Fibroblast of lung (primary cell): ENCODE data around the gene GAS5.

Experiments used
- EZH2 ChIP-seq: IDR thresholded peaks from 2 replicates; pipeline ENCODE4 v1.5.1; 2012; ENCODE audit warnings: low read length, control low read depth, mild to moderate bottlenecking; ENCODE audit errors: missing control alignments
- TF ChIP-seq, protein P1 (sequence below), 2 donors: IDR thresholded peaks in 1 of 2; conservative IDR thresholded peaks in 1 of 2; 1 replicate in 1 of 2; 2 replicates in 1 of 2; pipeline ENCODE4 v1.5.1; 2011 to 2012; ENCODE audit warnings: low read length in 2 of 2, control low read depth in 1 of 2, inconsistent platforms in 1 of 2, low read depth in 1 of 2, mild to moderate bottlenecking in 1 of 2

DNA sequence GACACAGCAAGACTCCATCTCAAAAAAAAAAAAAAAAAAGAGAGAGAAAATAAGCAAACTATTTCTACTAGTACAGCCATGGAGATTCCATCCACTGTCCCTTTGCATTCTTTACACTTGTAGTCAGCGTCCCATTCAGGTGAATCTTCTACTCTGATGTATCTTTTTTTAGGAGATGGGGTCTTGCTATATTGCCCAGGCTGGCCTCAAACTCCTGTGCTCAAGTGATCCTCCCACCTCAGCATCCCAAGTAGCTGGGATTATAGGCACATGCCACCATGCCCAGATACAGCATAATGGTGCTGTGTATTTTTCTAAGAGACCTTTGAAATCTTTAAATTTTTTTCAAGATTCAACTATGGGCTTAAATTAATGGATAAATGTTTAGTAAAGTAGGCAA, 35.0 kb downstream of the GAS5 start:
- TF ChIP-seq, protein P1, sequence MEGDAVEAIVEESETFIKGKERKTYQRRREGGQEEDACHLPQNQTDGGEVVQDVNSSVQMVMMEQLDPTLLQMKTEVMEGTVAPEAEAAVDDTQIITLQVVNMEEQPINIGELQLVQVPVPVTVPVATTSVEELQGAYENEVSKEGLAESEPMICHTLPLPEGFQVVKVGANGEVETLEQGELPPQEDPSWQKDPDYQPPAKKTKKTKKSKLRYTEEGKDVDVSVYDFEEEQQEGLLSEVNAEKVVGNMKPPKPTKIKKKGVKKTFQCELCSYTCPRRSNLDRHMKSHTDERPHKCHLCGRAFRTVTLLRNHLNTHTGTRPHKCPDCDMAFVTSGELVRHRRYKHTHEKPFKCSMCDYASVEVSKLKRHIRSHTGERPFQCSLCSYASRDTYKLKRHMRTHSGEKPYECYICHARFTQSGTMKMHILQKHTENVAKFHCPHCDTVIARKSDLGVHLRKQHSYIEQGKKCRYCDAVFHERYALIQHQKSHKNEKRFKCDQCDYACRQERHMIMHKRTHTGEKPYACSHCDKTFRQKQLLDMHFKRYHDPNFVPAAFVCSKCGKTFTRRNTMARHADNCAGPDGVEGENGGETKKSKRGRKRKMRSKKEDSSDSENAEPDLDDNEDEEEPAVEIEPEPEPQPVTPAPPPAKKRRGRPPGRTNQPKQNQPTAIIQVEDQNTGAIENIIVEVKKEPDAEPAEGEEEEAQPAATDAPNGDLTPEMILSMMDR (conservative IDR thresholded peaks at IDR 0.05 in 1 of 2, IDR thresholded peaks at IDR 0.05 in 1 of 2; ENCODE audit: low read depth in 1 of 2, low read length in 2 of 2) = no peak
- no peak for TF ChIP-seq EZH2
